ENCODE measurements around the gene GRIPAP1.

GRIPAP1 gene

GRCh38 chrX:48939524-48940228 lies 62.4 kb downstream of the GRIPAP1 start:
- DNase-seq (ENCODE audit: extremely low spot score), result no peak
- TF ChIP-seq CTCF (IDR thresholded peaks at IDR 0.05; ENCODE audit: control extremely low read depth, extremely low read depth, low read depth, missing control alignments), result no peak
- ChIA-PET CTCF (interaction anchor here (1.2 to 4.4 kb wide), 7 partner anchors 9 to 48 kb away, joined by 3 to 19 read pairs (median 4); no protein-coding TSS in a partner anchor), POLR2A (interaction anchor here (0.9 to 4.0 kb wide), 9 partner anchors 12 to 36 kb away, joined by 3 to 33 read pairs (median 5); partner anchors contain the start of genes PIM2 and SLC35A2)

GRCh38 chrX:48938721-48939425 lies 63.2 kb downstream of the GRIPAP1 start:
- DNase-seq (ENCODE audit: extremely low spot score), result peak; percentile 54
- POLR2A ChIA-PET, result interaction anchor here (0.6 to 4.0 kb wide), 9 partner anchors 8 to 64 kb away, joined by 3 to 33 read pairs (median 5); partner anchors contain the start of genes PIM2 and SLC35A2
- CTCF ChIA-PET, result interaction anchor here (0.9 to 3.4 kb wide), 6 partner anchors 8 to 47 kb away, joined by 3 to 15 read pairs (median 4); partner anchors contain the start of gene OTUD5
- no peak for TF ChIP-seq CTCF (IDR thresholded peaks at IDR 0.05; ENCODE audit: control extremely low read depth, extremely low read depth, low read depth, missing control alignments)

GRCh38 chrX:48937054-48937907 lies 64.8 kb downstream of the GRIPAP1 start:
- CTCF ChIA-PET, result interaction anchor here (1.1 to 3.4 kb wide), 8 partner anchors 9 to 306 kb away, joined by 3 to 18 read pairs (median 4); no protein-coding TSS in a partner anchor
- DNase-seq (ENCODE audit: extremely low spot score), result peak; percentile 70
- peak; percentile 28 for TF ChIP-seq CTCF (IDR thresholded peaks at IDR 0.05; ENCODE audit: control extremely low read depth, extremely low read depth, low read depth, missing control alignments)
- POLR2A ChIA-PET, result interaction anchor here (0.6 to 4.0 kb wide), 5 partner anchors 10 to 25 kb away, joined by 3 to 33 read pairs (median 3); partner anchors contain the start of genes PIM2 and SLC35A2

GRCh38 chrX:48936429-48937053 lies 65.5 kb downstream of the GRIPAP1 start:
- ChIA-PET POLR2A (interaction anchor here (1.0 to 4.0 kb wide), 3 partner anchors 13 to 24 kb away, joined by 3 to 33 read pairs (median 3); partner anchors contain the start of genes PIM2 and SLC35A2), CTCF (interaction anchor here (1.1 to 3.4 kb wide), 8 partner anchors 9 to 305 kb away, joined by 3 to 18 read pairs (median 4); no protein-coding TSS in a partner anchor)
- DNase-seq (ENCODE audit: extremely low spot score), result no peak
- TF ChIP-seq CTCF (IDR thresholded peaks at IDR 0.05; ENCODE audit: control extremely low read depth, extremely low read depth, low read depth, missing control alignments), result no peak

- no peak for DNase-seq (ENCODE audit: extremely low spot score)
- CTCF ChIA-PET, result no interaction called here
- POLR2A ChIA-PET, result no interaction called here
- TF ChIP-seq CTCF (IDR thresholded peaks at IDR 0.05; ENCODE audit: control extremely low read depth, extremely low read depth, low read depth, missing control alignments), result no peak
Measured at GRCh38 chrX:48935301-48935670, 66.8 kb downstream of the GRIPAP1 start.

Data from GM10248 (cell line).